ENCODE results near the gene DBF4B.
"Not testable (repeated sequence)": the region's sequence is repeated elsewhere in the genome, so short reads cannot be mapped to it uniquely, and the experiment has no call there.

Gene DBF4B

GRCh38 chr17:44673893-44674292 is 34.6 kb upstream of the DBF4B start:
- no peak for DNase-seq (ENCODE audit: low read depth)
- no peak overlapping the region for H3K4me3 ChIP-seq (ENCODE audit: control insufficient read depth, low read depth, low read length)
- TF ChIP-seq, protein P1, sequence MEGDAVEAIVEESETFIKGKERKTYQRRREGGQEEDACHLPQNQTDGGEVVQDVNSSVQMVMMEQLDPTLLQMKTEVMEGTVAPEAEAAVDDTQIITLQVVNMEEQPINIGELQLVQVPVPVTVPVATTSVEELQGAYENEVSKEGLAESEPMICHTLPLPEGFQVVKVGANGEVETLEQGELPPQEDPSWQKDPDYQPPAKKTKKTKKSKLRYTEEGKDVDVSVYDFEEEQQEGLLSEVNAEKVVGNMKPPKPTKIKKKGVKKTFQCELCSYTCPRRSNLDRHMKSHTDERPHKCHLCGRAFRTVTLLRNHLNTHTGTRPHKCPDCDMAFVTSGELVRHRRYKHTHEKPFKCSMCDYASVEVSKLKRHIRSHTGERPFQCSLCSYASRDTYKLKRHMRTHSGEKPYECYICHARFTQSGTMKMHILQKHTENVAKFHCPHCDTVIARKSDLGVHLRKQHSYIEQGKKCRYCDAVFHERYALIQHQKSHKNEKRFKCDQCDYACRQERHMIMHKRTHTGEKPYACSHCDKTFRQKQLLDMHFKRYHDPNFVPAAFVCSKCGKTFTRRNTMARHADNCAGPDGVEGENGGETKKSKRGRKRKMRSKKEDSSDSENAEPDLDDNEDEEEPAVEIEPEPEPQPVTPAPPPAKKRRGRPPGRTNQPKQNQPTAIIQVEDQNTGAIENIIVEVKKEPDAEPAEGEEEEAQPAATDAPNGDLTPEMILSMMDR (IDR thresholded peaks at IDR 0.05; ENCODE audit: control insufficient read depth, insufficient read depth, low read depth, low read length, missing control alignments) = no peak

- H3K4me3 ChIP-seq (ENCODE audit: control insufficient read depth, low read depth, low read length) = no peak overlapping the region
- TF ChIP-seq, protein P1 (IDR thresholded peaks at IDR 0.05; ENCODE audit: control insufficient read depth, insufficient read depth, low read depth, low read length, missing control alignments) = no peak
- DNase-seq (ENCODE audit: low read depth) = peak; percentile 13
Observed at GRCh38 chr17:44677136-44677535, 31.3 kb upstream of the DBF4B start.

DNA sequence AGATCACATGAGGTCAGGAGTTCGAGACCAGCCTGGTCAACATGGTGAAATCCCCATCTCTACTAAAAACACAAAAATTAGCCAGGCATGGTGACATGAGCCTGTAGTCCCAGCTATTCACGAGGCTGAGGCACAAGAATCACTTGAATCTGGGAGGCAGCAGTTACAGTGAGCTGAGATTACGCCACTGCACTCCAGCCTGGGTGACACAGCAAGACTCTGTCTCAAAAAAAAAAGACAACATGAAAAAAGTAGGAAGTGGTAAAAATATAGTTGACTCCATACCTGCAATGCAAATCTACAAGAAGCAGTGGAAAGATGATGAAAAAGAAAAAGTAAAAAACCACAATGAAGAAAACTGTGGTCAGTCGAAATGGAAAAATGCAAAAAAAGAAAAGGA is 25.2 kb upstream of the DBF4B start:
- not testable (repeated sequence) for H3K4me3 ChIP-seq (ENCODE audit: control insufficient read depth, low read depth, low read length); DNase-seq (ENCODE audit: low read depth)

- no peak overlapping the region for H3K4me3 ChIP-seq (ENCODE audit: control insufficient read depth, low read depth, low read length)
- TF ChIP-seq, protein P1 (IDR thresholded peaks at IDR 0.05; ENCODE audit: control insufficient read depth, insufficient read depth, low read depth, low read length, missing control alignments) = no peak
- DNase-seq (ENCODE audit: low read depth) = no peak
Observed at GRCh38 chr17:44687756-44688155, 20.7 kb upstream of the DBF4B start.

- H3K4me3 ChIP-seq (ENCODE audit: control insufficient read depth, low read depth, low read length) = no peak overlapping the region
- DNase-seq (ENCODE audit: low read depth) = no peak
- TF ChIP-seq, protein P1 (IDR thresholded peaks at IDR 0.05; ENCODE audit: control insufficient read depth, insufficient read depth, low read depth, low read length, missing control alignments) = no peak
Observed at GRCh38 chr17:44688200-44688599, 20.3 kb upstream of the DBF4B start.

DNA sequence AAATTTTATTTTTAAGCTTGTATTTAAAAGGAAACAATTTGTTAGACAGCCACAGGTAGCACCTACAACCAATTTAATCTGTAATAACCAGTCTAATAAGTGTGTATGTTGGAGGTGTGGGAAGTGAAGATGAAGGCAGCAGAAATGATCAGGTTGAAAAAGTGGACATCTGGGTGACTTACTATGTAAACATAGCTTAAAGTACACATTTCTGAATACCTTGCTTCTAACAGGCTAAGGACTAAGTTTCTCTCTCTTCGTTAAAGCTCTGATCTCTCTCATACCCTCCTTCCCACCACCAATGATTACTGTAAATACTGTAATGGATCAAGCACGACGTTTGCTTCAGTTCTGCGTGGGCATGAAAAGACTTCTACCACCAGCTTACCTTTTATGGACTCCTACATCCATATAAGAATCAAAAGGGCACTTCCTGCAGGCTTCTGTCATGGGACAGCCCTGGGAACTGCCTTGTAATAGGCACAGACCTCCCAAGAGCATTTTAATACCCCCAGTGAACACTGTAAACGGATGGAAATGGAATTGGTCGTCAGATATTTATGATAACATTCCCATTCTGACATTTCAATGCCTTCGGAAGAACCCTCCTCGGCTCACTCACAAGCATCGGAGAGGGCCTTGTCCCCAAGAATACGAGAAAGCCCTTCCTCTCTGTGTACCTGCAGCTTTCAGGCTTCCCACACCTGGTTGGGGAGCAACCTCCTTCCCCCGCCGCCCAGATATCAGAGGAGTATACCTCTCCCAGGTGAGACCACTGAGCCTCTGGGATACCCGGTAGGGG is 19.6 kb upstream of the DBF4B start:
- DNase-seq (ENCODE audit: low read depth) = no peak
- TF ChIP-seq, protein P1 (IDR thresholded peaks at IDR 0.05; ENCODE audit: control insufficient read depth, insufficient read depth, low read depth, low read length, missing control alignments) = no peak
- peak overlapping the region; percentile 97 for H3K4me3 ChIP-seq (ENCODE audit: control insufficient read depth, low read depth, low read length)

DNA sequence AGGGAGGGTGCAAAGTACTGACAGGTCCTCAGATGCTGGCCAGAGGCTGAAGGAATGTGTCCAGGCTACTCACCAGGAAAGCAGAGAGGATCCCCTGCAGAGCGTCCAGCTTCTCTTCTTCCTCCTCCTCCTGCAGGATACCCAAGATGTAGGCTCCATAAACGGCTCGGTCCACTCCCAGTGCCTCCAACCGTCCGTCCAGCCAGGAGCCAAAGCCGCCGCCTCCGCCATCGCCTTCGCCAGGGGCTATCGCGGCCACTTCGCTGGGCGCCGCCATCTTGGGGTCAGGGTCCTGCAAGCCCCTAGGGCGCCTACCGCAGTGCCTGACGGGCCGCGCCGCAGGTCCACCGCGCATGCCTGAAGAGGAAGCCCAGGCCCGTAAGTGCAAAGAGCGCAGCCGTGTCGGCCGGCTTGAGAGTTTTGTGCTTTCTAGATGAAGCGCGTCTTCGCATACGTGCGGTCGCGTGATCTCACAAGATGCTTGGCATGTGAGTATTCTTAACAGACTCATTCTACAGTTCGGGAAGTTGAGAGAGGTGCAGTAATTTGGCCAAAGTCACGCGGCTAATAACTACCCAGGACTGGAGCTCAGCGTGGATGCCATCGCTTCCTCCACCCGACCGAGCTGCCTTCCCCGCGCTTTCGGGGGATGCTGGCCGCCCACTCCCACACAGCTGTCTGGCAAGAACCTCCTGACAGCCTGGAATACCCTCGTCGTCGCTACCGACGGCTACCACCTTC is 18.8 kb upstream of the DBF4B start, which contains the start of gene CCDC43:
CCDC43 (minus strand) TSS at position 300 of the 741 bp plus-strand sequence; CDS start at position 277, 23 bp downstream.
- peak; percentile 58 for DNase-seq (ENCODE audit: low read depth)
- peak within 1 kb of the TSS; percentile 97 for H3K4me3 ChIP-seq (ENCODE audit: control insufficient read depth, low read depth, low read length)
- TF ChIP-seq, protein P1 (IDR thresholded peaks at IDR 0.05; ENCODE audit: control insufficient read depth, insufficient read depth, low read depth, low read length, missing control alignments) = no peak

GRCh38 chr17:44690746-44691306 is 17.6 kb upstream of the DBF4B start:
- not testable (repeated sequence) for H3K4me3 ChIP-seq (ENCODE audit: control insufficient read depth, low read depth, low read length); DNase-seq (ENCODE audit: low read depth)
